ENCODE data around the gene SPRR4. TPM values are rescaled to one million over a fixed set of nuclear protein-coding genes. Genes with fewer than 3 reads are reported as not detected.

The SPRR4 gene, protein sequence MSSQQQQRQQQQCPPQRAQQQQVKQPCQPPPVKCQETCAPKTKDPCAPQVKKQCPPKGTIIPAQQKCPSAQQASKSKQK
- total RNA-seq = not detected
- not detected for polyA plus RNA-seq

DNA sequence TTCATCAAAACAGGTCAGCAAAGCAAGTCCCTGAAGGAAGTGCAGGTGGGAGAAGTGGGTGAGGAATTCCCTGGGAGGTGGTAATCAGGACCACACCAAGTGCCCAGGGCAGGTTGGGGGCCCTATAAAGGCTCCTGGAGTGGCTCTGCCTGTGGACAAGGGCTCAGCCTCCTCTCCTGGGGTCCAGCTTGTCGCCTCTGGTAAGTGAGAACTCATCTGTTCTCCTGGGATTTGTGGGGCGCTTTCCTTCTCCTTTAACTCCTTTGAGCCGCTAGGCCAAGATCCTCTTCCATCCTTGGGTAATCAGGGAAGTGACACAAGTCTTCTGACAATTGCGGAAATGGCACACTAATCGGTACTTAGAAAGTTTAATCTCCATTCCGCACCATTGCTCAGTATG is at the start of gene SPRR4:
TSS of gene SPRR4 (plus strand) at position 154 of the 400 bp plus-strand sequence. CDS start 1,243 bp downstream, outside the sequence.
- no peaks in the 10 kb centered on the region for H3K4me1 Mint-ChIP-seq
- no peaks in the 10 kb centered on the region for H3K36me3 Mint-ChIP-seq
- H3K27ac Mint-ChIP-seq = no peak within 1 kb of the TSS
- H3K4me3 Mint-ChIP-seq = no peak within 1 kb of the TSS
- H3K36me3 ChIP-seq (ENCODE audit: control insufficient read depth, insufficient read depth, low read length) = no peaks in the 10 kb centered on the region
- H3K27me3 Mint-ChIP-seq = peaks cover 6% of the 10 kb centered on the region
- no peaks in the 10 kb centered on the region for H3K27me3 ChIP-seq (ENCODE audit: control insufficient read depth, insufficient read depth, low read length)
- DNase-seq (no peak), ATAC-seq (ENCODE audit: low read depth in 2 of 2) (no peak)
- no peak within 1 kb of the TSS for H3K27ac ChIP-seq (ENCODE audit: insufficient read depth, low read length, poor library complexity, severe bottlenecking)
- H3K4me3 ChIP-seq (ENCODE audit: low read depth, low read length) = no peak within 1 kb of the TSS
- no peaks in the 10 kb centered on the region for H3K4me1 ChIP-seq (ENCODE audit: control insufficient read depth, insufficient read depth, low read length, poor library complexity, severe bottlenecking)
- H3K9me3 ChIP-seq (ENCODE audit: control insufficient read depth in 2 of 2, low read length in 2 of 2) = no peaks in the 10 kb centered on the region
- peaks cover 0 to 3% (median 0%) of the 10 kb centered on the region in 7 donors for H3K9me3 Mint-ChIP-seq

DNA sequence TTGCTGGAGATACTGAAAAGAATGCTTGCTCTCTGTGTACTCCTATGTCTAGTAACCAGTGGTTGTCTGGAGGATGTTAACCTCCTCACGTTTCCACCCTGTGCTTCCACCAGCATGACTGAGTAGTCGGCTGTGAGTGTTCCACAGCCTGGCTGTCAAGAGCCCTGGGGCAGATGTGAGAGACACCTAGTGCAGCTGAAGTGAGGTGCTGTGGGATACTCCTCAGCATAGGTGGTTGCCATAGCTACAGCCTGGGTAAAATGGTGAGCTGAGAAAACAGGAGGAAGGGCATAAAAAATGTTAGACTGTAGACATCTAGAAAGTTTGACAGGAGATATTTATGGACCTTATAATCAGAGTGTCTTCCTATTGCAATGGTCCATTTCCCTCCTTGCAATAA is 46.3 kb upstream of the SPRR4 start:
- H3K4me1 ChIP-seq (ENCODE audit: control insufficient read depth, insufficient read depth, low read length, poor library complexity, severe bottlenecking) = no peaks in the 10 kb centered on the region
- H3K9me3 ChIP-seq (ENCODE audit: control insufficient read depth in 2 of 2, low read length in 2 of 2) = no peaks in the 10 kb centered on the region
- no peak overlapping the region for H3K27ac ChIP-seq (ENCODE audit: insufficient read depth, low read length, poor library complexity, severe bottlenecking)
- no peak for DNase-seq
- no peak overlapping the region for H3K4me3 ChIP-seq (ENCODE audit: low read depth, low read length)
- Mint-ChIP-seq H3K9me3 (peaks cover 0 to 2% (median 0%) of the 10 kb centered on the region in 7 donors), H3K27ac (peak overlapping the region in 1 of 3 donors; percentile 37), H3K4me1 (no peaks in the 10 kb centered on the region), H3K36me3 (no peaks in the 10 kb centered on the region), H3K4me3 (no peak overlapping the region), H3K27me3 (peaks cover 14% of the 10 kb centered on the region)
- ATAC-seq (ENCODE audit: low read depth in 2 of 2) = no peak
- H3K36me3 ChIP-seq (ENCODE audit: control insufficient read depth, insufficient read depth, low read length) = no peaks in the 10 kb centered on the region
- H3K27me3 ChIP-seq (ENCODE audit: control insufficient read depth, insufficient read depth, low read length) = no peaks in the 10 kb centered on the region

DNA sequence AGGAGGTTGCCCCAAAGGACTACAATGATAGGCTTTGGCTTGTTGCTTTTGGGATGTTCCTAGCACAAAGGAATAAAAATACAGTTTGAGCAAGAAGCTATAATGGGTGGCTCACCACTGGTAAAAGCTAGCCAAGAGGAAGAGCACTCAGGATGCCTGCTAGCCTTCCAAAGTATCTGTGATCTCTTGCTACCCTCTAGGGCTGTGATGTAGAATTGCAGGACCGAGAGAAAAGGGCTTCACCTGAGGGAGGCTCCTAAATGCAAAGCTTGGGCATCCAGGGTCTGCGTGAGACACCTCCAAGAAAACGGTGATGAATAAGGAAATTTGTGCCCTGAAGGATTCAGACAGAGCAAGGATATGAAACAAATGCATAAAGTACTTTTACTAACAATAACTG is 44.4 kb upstream of the SPRR4 start:
- Mint-ChIP-seq H3K4me1 (no peaks in the 10 kb centered on the region), H3K27me3 (peaks cover 21% of the 10 kb centered on the region), H3K36me3 (no peaks in the 10 kb centered on the region), H3K4me3 (no peak overlapping the region), H3K27ac (no peak overlapping the region), H3K9me3 (peaks cover 0 to 2% (median 0%) of the 10 kb centered on the region in 7 donors)
- Histone ChIP-seq H3K4me1 (ENCODE audit: control insufficient read depth, insufficient read depth, low read length, poor library complexity, severe bottlenecking) (no peaks in the 10 kb centered on the region), H3K4me3 (ENCODE audit: low read depth, low read length) (no peak overlapping the region), H3K27ac (ENCODE audit: insufficient read depth, low read length, poor library complexity, severe bottlenecking) (no peak overlapping the region), H3K9me3 (ENCODE audit: control insufficient read depth in 2 of 2, low read length in 2 of 2) (no peaks in the 10 kb centered on the region), H3K27me3 (ENCODE audit: control insufficient read depth, insufficient read depth, low read length) (peaks cover 2% of the 10 kb centered on the region), H3K36me3 (ENCODE audit: control insufficient read depth, insufficient read depth, low read length) (no peaks in the 10 kb centered on the region)
- DNase-seq = peak in 1 of 3 donors; percentile 7
- ATAC-seq (ENCODE audit: low read depth in 2 of 2) = no peak

DNA sequence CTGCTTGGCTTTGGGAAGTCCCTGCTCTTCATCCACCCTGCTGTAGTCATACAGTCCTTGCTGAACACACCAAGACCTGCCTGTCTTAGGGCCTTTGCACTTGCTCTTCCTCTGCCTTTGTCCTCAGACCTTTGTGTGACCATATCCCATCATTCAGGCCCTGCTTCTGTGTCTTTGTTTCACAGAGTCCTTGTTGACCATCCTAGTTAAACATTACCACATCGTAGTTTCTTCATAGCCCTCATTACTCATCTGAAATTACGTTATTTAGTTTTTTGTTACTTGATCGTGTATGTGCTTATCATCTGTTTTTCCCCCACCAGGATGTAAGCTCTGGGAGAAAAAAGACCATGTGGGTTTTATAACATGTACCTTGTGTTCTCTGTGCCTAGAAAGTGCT is 41.8 kb upstream of the SPRR4 start:
- Mint-ChIP-seq H3K4me3 (no peak overlapping the region), H3K4me1 (no peaks in the 10 kb centered on the region), H3K27ac (no peak overlapping the region), H3K9me3 (peaks cover 0 to 1% (median 0%) of the 10 kb centered on the region in 7 donors), H3K27me3 (peaks cover 30% of the 10 kb centered on the region), H3K36me3 (no peaks in the 10 kb centered on the region)
- peaks cover 2% of the 10 kb centered on the region for H3K27me3 ChIP-seq (ENCODE audit: control insufficient read depth, insufficient read depth, low read length)
- no peak for ATAC-seq (ENCODE audit: low read depth in 2 of 2)
- no peaks in the 10 kb centered on the region for H3K4me1 ChIP-seq (ENCODE audit: control insufficient read depth, insufficient read depth, low read length, poor library complexity, severe bottlenecking)
- H3K4me3 ChIP-seq (ENCODE audit: low read depth, low read length) = no peak overlapping the region
- H3K27ac ChIP-seq (ENCODE audit: insufficient read depth, low read length, poor library complexity, severe bottlenecking) = no peak overlapping the region
- no peak for DNase-seq
- no peaks in the 10 kb centered on the region for H3K36me3 ChIP-seq (ENCODE audit: control insufficient read depth, insufficient read depth, low read length)
- H3K9me3 ChIP-seq (ENCODE audit: control insufficient read depth in 2 of 2, low read length in 2 of 2) = no peaks in the 10 kb centered on the region

DNA sequence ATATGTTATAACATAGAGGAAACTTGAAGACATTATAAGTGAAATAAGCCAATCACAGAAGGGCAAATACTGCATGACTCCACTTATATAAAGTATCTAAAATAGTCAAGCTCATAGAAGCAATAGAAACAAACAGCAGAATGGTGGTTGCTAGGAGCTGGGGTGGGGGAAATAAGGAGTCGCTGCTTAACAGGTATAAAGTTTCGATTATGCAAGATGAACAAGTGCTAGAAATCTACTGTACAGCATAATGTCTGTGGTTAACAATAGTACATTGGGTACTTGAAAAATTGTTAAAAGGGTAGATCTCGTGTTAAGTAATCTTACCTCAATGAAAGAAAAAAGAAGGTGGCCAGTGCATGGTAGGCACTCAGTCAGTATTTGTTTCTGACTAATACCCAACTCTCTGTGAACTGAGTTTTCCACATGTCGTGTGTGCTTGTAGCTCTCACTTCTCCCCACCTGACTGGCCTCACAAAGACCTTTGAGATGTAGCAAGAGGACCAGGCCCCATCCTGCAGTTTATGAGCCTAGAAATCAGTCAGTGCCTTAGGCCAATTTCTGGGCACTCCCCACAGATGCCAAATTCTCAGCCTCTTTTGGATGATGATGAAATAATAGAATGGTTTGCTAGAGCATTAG is 38.2 kb upstream of the SPRR4 start:
- H3K9me3 Mint-ChIP-seq = peaks cover 0 to 1% (median 0%) of the 10 kb centered on the region in 7 donors

DNA sequence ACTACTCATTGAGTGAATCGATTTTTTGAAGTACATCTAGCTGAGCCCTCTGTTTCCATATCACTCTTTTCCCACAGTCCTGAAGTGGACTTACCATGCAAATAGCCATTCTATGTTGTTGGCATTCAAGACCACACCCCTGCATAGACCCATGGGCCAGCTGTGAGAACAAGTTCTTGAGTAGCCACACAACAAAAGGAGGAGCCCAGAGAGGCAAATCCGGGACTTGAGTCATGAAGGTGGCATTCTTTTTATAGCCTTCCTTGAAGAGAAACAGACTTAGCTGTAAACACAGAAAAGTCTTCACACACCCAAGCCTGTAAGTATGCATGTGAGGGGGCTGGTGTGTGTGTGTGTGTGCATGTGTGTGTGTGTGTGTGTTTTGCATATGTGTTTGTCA is 37.3 kb upstream of the SPRR4 start:
- H3K9me3 Mint-ChIP-seq = peaks cover 0 to 1% (median 0%) of the 10 kb centered on the region in 7 donors
- Histone ChIP-seq H3K4me1 (ENCODE audit: control insufficient read depth, insufficient read depth, low read length, poor library complexity, severe bottlenecking) (no peaks in the 10 kb centered on the region), H3K36me3 (ENCODE audit: control insufficient read depth, insufficient read depth, low read length) (no peaks in the 10 kb centered on the region), H3K4me3 (ENCODE audit: low read depth, low read length) (no peak overlapping the region), H3K27ac (ENCODE audit: insufficient read depth, low read length, poor library complexity, severe bottlenecking) (no peak overlapping the region), H3K27me3 (ENCODE audit: control insufficient read depth, insufficient read depth, low read length) (peaks cover 2% of the 10 kb centered on the region), H3K9me3 (ENCODE audit: control insufficient read depth in 2 of 2, low read length in 2 of 2) (no peaks in the 10 kb centered on the region)
- H3K4me1 Mint-ChIP-seq = no peaks in the 10 kb centered on the region
- DNase-seq (no peak), ATAC-seq (ENCODE audit: low read depth in 2 of 2) (no peak)
- H3K4me3 Mint-ChIP-seq = no peak overlapping the region
- H3K27ac Mint-ChIP-seq = no peak overlapping the region
- peaks cover 2% of the 10 kb centered on the region for H3K36me3 Mint-ChIP-seq
- H3K27me3 Mint-ChIP-seq = peaks cover 31% of the 10 kb centered on the region

More for the DNA sequence above, 38.2 kb upstream of the SPRR4 start:
- Histone ChIP-seq H3K9me3 (ENCODE audit: control insufficient read depth in 2 of 2, low read length in 2 of 2) (no peaks in the 10 kb centered on the region), H3K36me3 (ENCODE audit: control insufficient read depth, insufficient read depth, low read length) (no peaks in the 10 kb centered on the region), H3K27ac (ENCODE audit: insufficient read depth, low read length, poor library complexity, severe bottlenecking) (no peak overlapping the region), H3K4me1 (ENCODE audit: control insufficient read depth, insufficient read depth, low read length, poor library complexity, severe bottlenecking) (no peaks in the 10 kb centered on the region), H3K27me3 (ENCODE audit: control insufficient read depth, insufficient read depth, low read length) (peaks cover 2% of the 10 kb centered on the region), H3K4me3 (ENCODE audit: low read depth, low read length) (no peak overlapping the region)
- H3K36me3 Mint-ChIP-seq = peaks cover 2% of the 10 kb centered on the region
- no peak for DNase-seq
- H3K27ac Mint-ChIP-seq = no peak overlapping the region
- no peak for ATAC-seq (ENCODE audit: low read depth in 2 of 2)
- H3K27me3 Mint-ChIP-seq = peaks cover 35% of the 10 kb centered on the region
- H3K4me3 Mint-ChIP-seq = no peak overlapping the region
- H3K4me1 Mint-ChIP-seq = no peaks in the 10 kb centered on the region

DNA sequence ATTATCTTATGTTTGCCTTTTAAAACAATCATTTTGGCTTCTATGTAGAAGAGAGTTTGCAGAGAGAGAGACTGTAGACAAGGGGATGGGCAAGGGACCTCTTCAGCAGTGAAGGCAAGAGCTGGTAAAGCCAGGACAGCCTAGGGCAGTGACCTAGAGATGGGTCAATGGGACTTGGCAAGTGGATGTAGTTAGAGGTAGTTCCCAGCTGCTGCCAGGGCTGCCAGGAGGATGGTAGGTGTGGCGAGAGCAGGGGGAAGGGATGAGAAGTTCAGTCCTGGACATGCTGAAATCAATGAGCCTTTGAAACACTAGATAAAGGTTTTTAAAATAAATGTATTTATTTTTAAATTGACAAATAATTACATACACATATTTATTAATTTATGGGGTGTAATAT is 29.8 kb upstream of the SPRR4 start:
- no peaks in the 10 kb centered on the region for H3K36me3 ChIP-seq (ENCODE audit: control insufficient read depth, insufficient read depth, low read length)
- Mint-ChIP-seq H3K4me1 (no peaks in the 10 kb centered on the region), H3K27ac (no peak overlapping the region), H3K4me3 (no peak overlapping the region), H3K27me3 (no peaks in the 10 kb centered on the region), H3K36me3 (peaks cover 2% of the 10 kb centered on the region), H3K9me3 (peaks cover 0 to 2% (median 0%) of the 10 kb centered on the region in 7 donors)
- no peak overlapping the region for H3K4me3 ChIP-seq (ENCODE audit: low read depth, low read length)
- no peaks in the 10 kb centered on the region for H3K9me3 ChIP-seq (ENCODE audit: control insufficient read depth in 2 of 2, low read length in 2 of 2)
- ATAC-seq (ENCODE audit: low read depth in 2 of 2) = no peak
- no peak overlapping the region for H3K27ac ChIP-seq (ENCODE audit: insufficient read depth, low read length, poor library complexity, severe bottlenecking)
- H3K27me3 ChIP-seq (ENCODE audit: control insufficient read depth, insufficient read depth, low read length) = peaks cover 2% of the 10 kb centered on the region
- no peak for DNase-seq
- no peaks in the 10 kb centered on the region for H3K4me1 ChIP-seq (ENCODE audit: control insufficient read depth, insufficient read depth, low read length, poor library complexity, severe bottlenecking)
